Gastroesophageal sphincter (tissue), 4 donors: Measurements from ENCODE around the gene LMCD1. TPM values are rescaled to one million over a fixed set of nuclear protein-coding genes. Genes with fewer than 3 reads are reported as not detected.

Source experiments
- ATAC-seq: fragments of 150-250 bp; one replicate; pipeline ENCODE4 v1.9.1; 2016; ENCODE audit warnings: mild to moderate bottlenecking, moderate library complexity
- H3K27ac ChIP-seq, 4 donors: fragments of 200-600 bp; sonication (generic) in 3 of 4; 1 replicate in 3 of 4; 2 replicates in 1 of 4; pipeline ENCODE4 v1.5.1; 2016 to 2019
- H3K27me3 ChIP-seq: fragments of 200-600 bp; sonication (generic); one replicate; pipeline ENCODE4 v1.5.1; 2019
- H3K36me3 ChIP-seq, 2 donors: fragments of 200-600 bp; sonication (generic); one replicate each; pipeline ENCODE4 v1.5.1; 2019; ENCODE audit warnings: control low read depth in 1 of 2
- H3K4me1 ChIP-seq, 3 donors: fragments of 200-600 bp; sonication (generic); 1 replicate in 2 of 3; 2 replicates in 1 of 3; pipeline ENCODE4 v1.5.1; 2016 to 2019; ENCODE audit warnings: control low read depth in 2 of 3
- H3K4me3 ChIP-seq, 2 donors: fragments of 200-600 bp; sonication (generic); one replicate each; pipeline ENCODE4 v1.5.1; 2019; ENCODE audit warnings: mild to moderate bottlenecking in 1 of 2, moderate library complexity in 1 of 2
- H3K9me3 ChIP-seq, 3 donors: fragments of 200-600 bp; sonication (generic); one replicate each; pipeline ENCODE4 v1.5.1; 2017 to 2019; ENCODE audit warnings: control low read depth in 2 of 3
- CTCF ChIP-seq, 4 experiments: fragments of 200-600 bp in 2 of 4; fragments of 450-650 bp in 2 of 4; sonication (generic) in 1 of 4; IDR thresholded peaks; one replicate each; pipeline ENCODE4 v1.5.1; 2017 to 2019; ENCODE audit warnings: antibody characterized with exemption in 4 of 4, mild to moderate bottlenecking in 2 of 4, moderate library complexity in 2 of 4
- EP300 ChIP-seq: sonication (generic); formaldehyde crosslinking; IDR thresholded peaks from one replicate; pipeline ENCODE4 v1.6.1; 2017; ENCODE audit warnings: antibody characterized with exemption, mild to moderate bottlenecking
- POLR2A ChIP-seq, 2 donors: fragments of 450-650 bp; IDR thresholded peaks; one replicate each; pipeline ENCODE4 v1.6.1; 2017; ENCODE audit warnings: antibody characterized with exemption in 2 of 2, mild to moderate bottlenecking in 2 of 2, moderate library complexity in 1 of 2
- POLR2AphosphoS5 ChIP-seq: sonication (generic); formaldehyde crosslinking; IDR thresholded peaks from one replicate; pipeline ENCODE4 v1.6.1; 2017; ENCODE audit warnings: antibody characterized with exemption
- WGBS, 2 donors: methylation state at CpG; one replicate each; pipeline ENCODE4 v1.1.5; 2018; ENCODE audit warnings: low coverage in 1 of 2; 5-methylcytosine and 5-hydroxymethylcytosine counted together
- total RNA-seq, 4 donors: library from RNA; depleted of rRNA; stranded (reverse); fragments of >200 nt; gene quantifications; one replicate each; pipeline ENCODE4 v1.1.0, GENCODE V29; 2016

The LMCD1 gene
- total RNA-seq = 100 to 1,000 TPM in 2 of 4 donors, 10 to 100 TPM in 2; 17.6 to 318 (median 136) TPM

- Histone ChIP-seq H3K27ac (peak within 1 kb of the TSS; percentile 53 to 90 (median 85)), H3K36me3 (no peaks in the 10 kb centered on the region), H3K4me3 (peak within 1 kb of the TSS; percentile 43 to 58), H3K27me3 (no peaks in the 10 kb centered on the region), H3K9me3 (no peaks in the 10 kb centered on the region), H3K4me1 (peaks cover 0 to 53% (median 3%) of the 10 kb centered on the region in 3 donors)
- WGBS, 2 donors = 5 to 6% methylated on average over 3 to 6 of the region's 49 CpGs
- ATAC-seq = peak; percentile 98
- TF ChIP-seq CTCF (IDR thresholded peaks at IDR 0.05) (peak in 3 of 4 experiments; percentile 50 to 62 (median 57)), POLR2AphosphoS5 (peak; percentile 91), EP300 (no peak), POLR2A (IDR thresholded peaks at IDR 0.05) (peak; percentile 31 to 62)
Measured at GRCh38 chr3:8501371-8502131, at the start of gene LMCD1. LMCD1 (plus strand) TSS chr3:8501823; CDS start chr3:8501939, 116 bp downstream.

- H3K36me3 ChIP-seq = no peaks in the 10 kb centered on the region
- no peaks in the 10 kb centered on the region for H3K9me3 ChIP-seq
- H3K27ac ChIP-seq = no peak overlapping the region
- ATAC-seq = no peak
- WGBS, 2 donors = 70 to 84% methylated on average over 3 to 4 of the region's 4 CpGs
- H3K4me1 ChIP-seq = no peaks in the 10 kb centered on the region
- no peaks in the 10 kb centered on the region for H3K27me3 ChIP-seq
- no peak for TF ChIP-seq EP300
- TF ChIP-seq CTCF (IDR thresholded peaks at IDR 0.05) = no peak
- TF ChIP-seq POLR2AphosphoS5 = no peak
- TF ChIP-seq POLR2A (IDR thresholded peaks at IDR 0.05) = no peak
- H3K4me3 ChIP-seq = no peak overlapping the region
Measured at GRCh38 chr3:8452112-8452511, 49.5 kb upstream of the LMCD1 start.

GRCh38 chr3:8453153-8453552, 48.5 kb upstream of the LMCD1 start:
- Histone ChIP-seq H3K4me1 (no peaks in the 10 kb centered on the region), H3K36me3 (no peaks in the 10 kb centered on the region), H3K27ac (no peak overlapping the region), H3K4me3 (no peak overlapping the region), H3K9me3 (no peaks in the 10 kb centered on the region), H3K27me3 (no peaks in the 10 kb centered on the region)
- ATAC-seq = no peak
- no peak for TF ChIP-seq POLR2AphosphoS5
- TF ChIP-seq EP300 = no peak
- TF ChIP-seq CTCF (IDR thresholded peaks at IDR 0.05) = no peak
- TF ChIP-seq POLR2A (IDR thresholded peaks at IDR 0.05) = no peak
- WGBS, 2 donors = 100% methylated on average over 3 of the region's 5 CpGs; no CpG with 5 or more reads in 1 of the 2 donors

- no peaks in the 10 kb centered on the region for H3K36me3 ChIP-seq
- ATAC-seq = no peak
- peaks cover 0 to under 1% (median 0%) of the 10 kb centered on the region in 3 donors for H3K4me1 ChIP-seq
- H3K9me3 ChIP-seq = no peaks in the 10 kb centered on the region
- 68 to 71% methylated on average over 4 to 5 of the region's 5 CpGs for WGBS, 2 donors
- H3K27me3 ChIP-seq = no peaks in the 10 kb centered on the region
- TF ChIP-seq EP300 (no peak), CTCF (IDR thresholded peaks at IDR 0.05) (no peak), POLR2AphosphoS5 (no peak), POLR2A (IDR thresholded peaks at IDR 0.05) (no peak)
- no peak overlapping the region for H3K4me3 ChIP-seq
- H3K27ac ChIP-seq = no peak overlapping the region
Measured at GRCh38 chr3:8455526-8456411, 45.9 kb upstream of the LMCD1 start.
